Measurements from ENCODE around the gene SRRM3.
"Not testable (repeated sequence)": the region's sequence is repeated elsewhere in the genome, so short reads cannot be mapped to it uniquely, and the experiment has no call there.

The SRRM3 gene

GRCh38 chr7:76189276-76189675 is 12.4 kb upstream of the SRRM3 start:
- no peak for DNase-seq

- peak; percentile 66 for DNase-seq
These were observed 9.9 kb upstream of the SRRM3 start for GRCh38 chr7:76191783-76192240.

GRCh38 chr7:76193466-76193865 is 8.2 kb upstream of the SRRM3 start:
- DNase-seq, result no peak

- DNase-seq, result no peak
These were observed 7.8 kb upstream of the SRRM3 start for GRCh38 chr7:76193883-76194282.

GRCh38 chr7:76196786-76197185 is 4.9 kb upstream of the SRRM3 start:
- DNase-seq, result no peak

GRCh38 chr7:76198202-76198601 is 3.5 kb upstream of the SRRM3 start:
- DNase-seq, result no peak

- no peak for DNase-seq
These were observed 952 bp downstream of the SRRM3 start for GRCh38 chr7:76202666-76203030.

GRCh38 chr7:76204147-76204546 is 2.5 kb downstream of the SRRM3 start:
- DNase-seq, result no peak

- no peak for DNase-seq
These were observed 4.9 kb downstream of the SRRM3 start for GRCh38 chr7:76206633-76207032.

- DNase-seq, result no peak
These were observed 7.6 kb downstream of the SRRM3 start for GRCh38 chr7:76209310-76209709.

- no peak for DNase-seq
These were observed 9.5 kb downstream of the SRRM3 start for GRCh38 chr7:76211216-76211615.

- not testable (repeated sequence) for DNase-seq
These were observed 13.7 kb downstream of the SRRM3 start for GRCh38 chr7:76215349-76215748.

- DNase-seq, result no peak
These were observed 14.8 kb downstream of the SRRM3 start for GRCh38 chr7:76216381-76217082.

GRCh38 chr7:76217942-76218566 is 16.4 kb downstream of the SRRM3 start:
- no peak for DNase-seq

- DNase-seq, result peak; percentile 50
These were observed 18.7 kb downstream of the SRRM3 start for GRCh38 chr7:76220185-76221057.

- no peak for DNase-seq
These were observed 20.6 kb downstream of the SRRM3 start for GRCh38 chr7:76222333-76222732.

- no peak for DNase-seq
These were observed 21.1 kb downstream of the SRRM3 start for GRCh38 chr7:76222839-76223238.

- no peak for DNase-seq
These were observed 21.7 kb downstream of the SRRM3 start for GRCh38 chr7:76223286-76223972.

GRCh38 chr7:76224695-76225094 is 23.0 kb downstream of the SRRM3 start:
- DNase-seq, result no peak

GRCh38 chr7:76225379-76225778 is 23.7 kb downstream of the SRRM3 start:
- no peak for DNase-seq

- DNase-seq, result no peak
These were observed 24.3 kb downstream of the SRRM3 start for GRCh38 chr7:76225951-76226350.

GRCh38 chr7:76226878-76227423 is 25.3 kb downstream of the SRRM3 start:
- DNase-seq, result not testable (repeated sequence)

- DNase-seq, result no peak
These were observed 28.5 kb downstream of the SRRM3 start for GRCh38 chr7:76230214-76230613.
